NCI-H128 (cell line): ENCODE measurements around the gene CEP85L.

ENCODE experiments used
- DNase-seq: peaks from one replicate; lab custom pipeline; 2025; ENCODE audit not compliant: unreplicated experiment; lab: John Stamatoyannopoulos, UW

The CEP85L gene

DNA sequence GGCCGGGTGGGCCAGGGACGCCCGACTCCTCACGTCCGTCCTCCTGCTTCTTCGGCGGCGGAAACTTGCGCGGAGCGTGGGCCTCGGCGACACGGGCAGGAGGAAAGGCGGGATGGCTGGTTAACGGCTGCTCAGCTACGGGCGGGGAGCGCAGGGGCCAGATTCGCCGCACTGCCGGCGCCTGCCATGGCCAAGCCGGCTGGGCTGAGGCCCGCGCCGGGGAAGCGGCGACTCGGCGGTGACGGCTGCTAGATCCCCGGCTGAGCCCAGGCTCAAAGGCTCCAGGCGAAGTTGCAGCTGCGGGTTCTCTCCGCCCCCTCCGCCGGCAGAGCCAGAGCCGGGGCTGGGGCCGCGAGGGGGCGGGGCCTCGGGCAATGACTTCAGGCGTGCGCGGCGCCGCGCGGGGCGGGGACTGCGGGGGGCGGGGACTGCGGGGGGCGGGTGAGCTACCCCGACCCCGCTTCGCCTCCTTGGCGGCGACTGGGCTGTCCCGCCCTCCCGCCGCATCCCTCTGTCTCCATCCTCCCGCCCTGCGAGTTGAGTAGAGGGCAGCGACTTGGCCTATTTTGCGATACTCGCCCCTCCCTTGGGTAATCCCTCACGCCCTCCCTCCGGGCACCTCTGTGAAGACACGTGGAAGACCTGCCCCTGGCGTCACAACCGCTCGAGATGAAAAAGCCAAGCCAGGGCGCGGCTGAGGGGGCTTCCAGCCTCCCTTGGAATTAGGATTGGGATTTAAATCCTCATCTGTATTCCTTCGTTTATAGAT lies at the start of gene CEP85L:
CEP85L (minus strand) TSS at position 310 of the 769 bp plus-strand sequence. CDS start 322 bp downstream, outside the sequence.
- peak; percentile 71 for DNase-seq

DNA sequence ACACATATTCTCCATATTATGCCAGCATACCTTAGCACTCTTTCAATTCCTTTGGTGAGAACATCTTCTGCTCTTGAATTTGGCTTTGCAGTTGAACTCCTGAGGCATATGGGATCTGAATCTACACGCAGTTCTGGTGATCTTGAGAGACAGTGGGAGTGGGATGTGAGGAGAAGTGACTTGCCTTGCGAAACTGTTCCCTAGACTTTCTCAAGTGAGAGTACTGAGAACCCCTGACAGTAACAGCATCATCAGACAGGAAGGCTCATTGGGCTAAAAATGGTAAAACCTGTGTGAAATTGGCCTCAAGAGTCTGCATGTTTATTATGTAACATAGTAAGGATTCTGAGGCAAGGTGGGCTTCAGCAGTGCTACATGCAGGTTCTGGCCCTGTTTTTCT lies 49.1 kb upstream of the CEP85L start:
- DNase-seq, result no peak

DNA sequence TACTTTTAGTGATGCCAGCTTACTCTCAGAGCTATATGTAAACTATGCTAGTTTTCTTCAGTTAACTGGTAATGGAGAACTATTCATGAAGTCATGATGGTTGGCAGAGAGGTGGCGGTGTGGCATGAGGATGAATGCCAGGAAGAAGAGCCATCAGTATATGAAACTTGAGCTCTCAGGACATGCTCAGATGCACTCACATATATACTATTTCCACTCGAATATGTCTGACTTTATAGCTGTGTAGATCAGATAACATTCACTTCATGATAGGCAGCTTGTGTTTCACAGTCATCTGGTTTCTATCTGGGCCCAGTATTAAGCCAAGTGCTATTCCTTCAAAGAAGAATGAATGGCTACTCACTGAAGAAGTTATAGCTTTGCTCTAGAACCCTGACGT lies 46.2 kb upstream of the CEP85L start:
- DNase-seq, result no peak

DNA sequence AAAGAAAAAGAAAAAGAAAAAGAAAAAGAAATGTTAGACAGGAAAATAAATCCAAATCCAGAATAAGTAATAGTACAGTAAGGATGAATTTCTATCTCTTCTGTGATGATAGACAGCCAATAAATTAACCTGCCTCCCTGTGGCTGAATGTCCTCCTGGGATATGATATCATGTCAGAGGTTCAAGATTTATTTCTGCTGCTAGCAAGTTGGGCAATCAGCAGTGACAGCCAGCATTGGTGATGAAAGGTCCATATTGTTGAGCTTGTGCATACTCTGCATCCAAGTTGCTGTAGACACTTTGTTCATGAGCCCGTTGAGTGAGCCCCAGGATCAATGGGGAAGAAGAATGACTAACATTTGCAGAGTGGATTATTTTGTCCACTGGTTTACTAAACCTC lies 44.9 kb upstream of the CEP85L start:
- no peak for DNase-seq

DNA sequence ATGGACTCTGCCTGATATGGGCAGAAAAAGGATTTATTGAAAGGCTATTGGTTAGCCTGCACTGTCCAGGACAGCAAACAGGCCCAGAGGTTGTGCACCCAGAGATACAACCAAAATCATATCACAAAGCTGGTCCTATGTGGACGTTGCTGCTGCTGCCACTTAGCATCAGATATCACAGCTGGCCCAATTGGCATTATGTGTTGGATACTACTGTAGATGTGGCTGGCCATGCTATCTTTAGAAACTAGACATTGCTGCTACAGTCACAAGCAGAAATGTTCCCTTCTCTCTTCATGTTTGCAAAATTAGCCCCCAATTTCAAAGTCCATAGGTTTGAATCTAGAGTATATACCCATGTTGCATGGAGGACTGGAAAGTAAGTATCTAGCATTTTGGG lies 42.2 kb upstream of the CEP85L start:
- no peak for DNase-seq

DNA sequence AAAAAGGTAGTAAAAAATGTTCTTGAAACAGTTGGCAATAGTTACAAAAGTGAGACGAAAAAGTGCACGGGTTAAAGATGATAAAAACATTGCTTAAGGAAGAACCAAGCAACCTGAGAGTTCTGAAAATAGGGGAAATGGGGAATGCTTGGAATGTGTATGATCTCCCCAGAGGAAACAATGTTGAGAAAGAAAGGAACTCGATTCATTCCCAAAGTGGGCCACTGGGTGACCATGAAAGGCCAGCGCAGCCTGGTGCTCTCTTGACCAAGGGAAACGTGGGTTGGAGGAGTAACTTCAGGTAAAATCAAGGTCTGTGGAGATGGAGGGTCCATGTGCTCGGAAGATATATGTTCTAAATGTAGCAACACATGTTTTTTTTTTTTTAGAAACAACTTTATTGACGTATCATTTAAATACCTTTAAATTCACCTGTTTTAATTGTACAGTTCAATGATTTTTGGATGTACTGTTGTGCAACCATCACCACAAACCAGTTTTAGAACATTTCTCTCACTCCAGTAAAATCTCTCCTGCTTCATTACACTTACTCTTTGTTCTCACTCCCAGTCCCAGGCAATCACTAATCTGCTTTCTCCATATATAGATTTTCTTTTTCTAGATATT lies 34.5 kb upstream of the CEP85L start:
- DNase-seq, result no peak

DNA sequence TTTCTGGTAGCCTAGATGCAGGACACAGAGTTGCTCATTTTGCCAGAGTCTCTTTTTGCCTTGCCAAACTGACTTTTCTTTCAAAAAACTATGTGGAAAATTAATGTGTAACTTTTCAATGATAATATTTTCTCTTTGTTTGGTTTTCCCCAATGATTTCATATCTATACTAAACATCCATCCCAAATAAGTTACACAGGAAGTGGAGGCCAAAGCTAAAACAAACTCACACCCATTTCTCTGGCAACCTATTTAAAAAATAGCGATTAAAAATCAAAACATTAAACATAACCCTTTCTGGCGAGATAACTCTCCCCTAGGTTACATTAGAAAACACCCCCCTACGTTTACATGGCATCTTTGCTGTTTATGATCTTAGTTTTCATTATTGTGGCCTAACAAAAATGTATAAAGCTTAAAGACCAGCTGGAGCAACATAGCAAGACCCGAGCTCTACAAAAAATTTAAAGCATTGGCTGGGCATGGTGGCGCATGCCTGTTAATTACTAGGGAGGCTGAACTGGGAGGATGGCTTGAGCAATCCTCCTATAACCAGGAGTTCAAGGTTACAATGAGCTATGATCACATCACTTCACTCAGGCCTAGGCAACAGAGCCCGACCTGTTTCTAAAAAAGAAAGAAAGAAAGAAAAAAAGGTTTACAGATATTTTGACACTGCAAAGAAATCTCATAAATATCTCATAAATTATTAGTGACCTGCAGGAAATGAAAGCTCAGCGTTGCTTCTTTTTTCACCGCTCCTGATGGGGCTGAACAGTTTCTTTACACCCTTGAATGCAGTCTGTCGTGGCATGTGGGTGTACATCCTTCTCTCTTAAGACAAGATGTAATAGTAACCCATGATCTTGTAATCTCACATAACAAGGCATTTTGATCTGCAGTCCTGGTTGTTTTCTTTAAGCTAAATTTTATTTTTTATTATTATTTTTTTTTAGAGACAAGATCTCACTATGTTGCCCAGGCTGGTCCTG lies 32.8 kb upstream of the CEP85L start:
- DNase-seq, result no peak

DNA sequence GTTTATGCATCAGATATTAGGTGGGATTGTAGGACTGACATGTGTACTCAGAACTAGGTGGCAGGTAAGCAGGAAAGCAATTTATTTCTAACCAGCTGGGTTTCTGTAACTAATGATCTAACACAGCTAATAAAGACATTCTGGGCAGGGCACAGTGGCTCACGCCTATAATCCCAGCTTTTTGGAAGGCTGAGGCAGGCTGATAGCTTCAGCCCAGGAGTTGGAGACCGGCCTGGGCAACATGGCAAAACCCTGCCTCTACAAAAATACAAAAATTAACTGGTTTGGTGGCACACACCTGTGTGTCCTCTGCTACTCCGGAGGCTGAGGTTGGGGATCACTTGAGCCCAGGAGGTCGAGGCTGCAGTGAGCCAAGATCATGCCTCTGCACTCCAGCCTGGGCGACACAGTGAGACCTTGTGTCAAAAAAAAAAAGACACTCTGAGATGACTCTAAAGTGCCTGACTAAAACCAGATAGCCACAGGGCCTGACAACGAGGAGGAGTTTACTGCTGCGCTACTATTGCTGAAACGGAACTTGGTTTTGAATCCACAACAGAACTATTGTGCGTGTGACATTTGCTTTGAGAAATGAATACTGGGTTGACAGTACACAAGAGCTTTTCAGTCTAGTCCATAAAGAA lies 29.2 kb upstream of the CEP85L start:
- DNase-seq, result no peak

DNA sequence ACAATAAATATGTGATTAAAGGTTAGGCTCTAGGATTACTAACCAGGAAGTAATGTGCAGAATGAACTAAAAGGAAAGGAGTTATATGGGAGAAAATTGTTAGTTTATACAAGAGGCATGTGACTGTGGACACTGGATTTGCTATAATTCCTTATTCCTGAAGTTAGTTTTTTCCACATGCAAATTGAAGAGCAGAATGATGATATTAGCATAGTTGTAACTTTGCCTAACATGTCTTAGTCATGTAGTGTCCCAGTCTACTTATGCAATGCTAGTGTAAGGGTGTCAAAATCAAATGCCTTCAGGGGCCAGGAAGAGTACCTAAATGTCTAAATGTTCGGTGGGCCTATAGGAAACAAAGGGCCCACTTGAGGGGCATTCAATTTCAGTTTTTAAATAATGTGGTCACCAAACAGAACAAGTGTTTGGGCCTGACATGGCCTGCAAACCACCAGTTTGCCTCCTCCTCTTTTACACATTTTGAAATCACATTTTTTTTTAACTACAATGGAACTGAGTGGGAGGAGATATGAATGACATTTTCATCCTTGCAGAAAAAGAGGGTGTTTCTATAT lies 28.0 kb upstream of the CEP85L start:
- no peak for DNase-seq

DNA sequence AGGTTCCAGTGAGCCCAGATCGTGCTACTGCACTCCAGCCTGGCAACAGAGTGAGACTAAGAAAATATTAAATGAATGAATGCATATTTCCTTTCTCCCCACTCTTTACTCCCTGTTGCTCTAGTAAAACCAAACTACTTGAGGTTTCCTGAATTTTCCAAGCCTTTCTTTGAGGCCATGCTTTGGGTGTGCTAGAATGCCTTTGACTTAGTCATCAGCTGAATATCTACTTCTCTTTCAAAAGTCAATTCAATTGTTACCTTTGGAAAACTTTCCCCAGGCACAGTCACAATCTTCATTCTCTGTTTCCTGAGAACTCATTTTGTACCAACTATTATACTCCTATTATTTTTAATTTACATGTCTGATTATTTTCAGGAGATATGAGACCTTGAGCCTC lies 27.5 kb upstream of the CEP85L start:
- DNase-seq, result no peak

DNA sequence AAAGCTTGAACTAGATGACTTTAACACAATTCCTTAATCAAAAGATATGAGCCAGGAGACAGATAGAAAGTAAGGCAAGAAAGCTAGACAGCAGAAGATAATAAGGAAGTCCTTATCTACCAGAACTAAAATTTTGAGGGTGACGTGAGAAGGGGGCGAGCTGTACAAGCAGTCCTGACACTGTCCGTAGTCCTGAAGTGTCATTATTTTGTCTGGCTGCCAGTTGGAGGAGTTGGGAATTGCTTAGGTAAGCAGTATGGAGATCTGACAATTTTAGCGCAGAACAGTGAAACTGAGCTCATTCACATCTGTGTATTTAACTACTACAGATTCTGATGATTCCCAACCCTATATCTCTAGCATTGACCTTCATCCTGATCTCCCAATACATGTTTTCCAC lies 25.8 kb upstream of the CEP85L start:
- no peak for DNase-seq

DNA sequence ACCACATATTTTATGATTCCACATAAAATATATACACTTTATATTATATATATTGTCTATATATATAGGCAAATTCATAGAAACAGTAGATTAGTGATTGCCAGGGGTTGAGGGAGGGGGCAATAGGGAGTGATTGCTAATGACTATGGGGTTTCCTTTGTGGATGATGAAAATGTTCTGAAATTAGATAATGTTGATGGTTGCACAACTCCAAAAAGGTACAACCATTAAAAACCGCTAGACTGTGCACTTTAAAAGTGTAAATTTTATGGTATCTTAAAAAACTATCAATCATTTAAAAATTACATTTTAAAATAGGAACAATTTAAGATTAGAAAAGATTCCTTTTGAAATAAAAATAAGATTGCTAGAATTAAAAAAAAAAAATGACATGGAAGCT lies 23.8 kb upstream of the CEP85L start:
- no peak for DNase-seq

DNA sequence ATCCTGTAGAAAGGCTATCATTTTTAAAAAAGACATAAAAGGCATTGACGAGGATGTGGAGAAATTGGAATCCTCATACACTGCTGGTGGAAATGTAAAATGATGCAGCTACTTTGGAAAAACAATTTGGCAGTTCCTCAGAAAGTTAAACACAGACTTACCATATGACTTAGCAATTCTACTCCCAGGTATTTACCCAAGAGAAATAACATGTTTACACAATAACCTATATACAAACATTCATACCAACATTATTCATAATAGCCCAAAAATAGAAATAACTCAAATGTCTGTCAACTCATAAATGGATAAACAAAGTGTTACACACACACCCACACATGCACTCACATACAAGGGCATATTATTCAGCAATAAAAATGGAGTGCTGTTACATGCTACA lies 23.4 kb upstream of the CEP85L start:
- no peak for DNase-seq

DNA sequence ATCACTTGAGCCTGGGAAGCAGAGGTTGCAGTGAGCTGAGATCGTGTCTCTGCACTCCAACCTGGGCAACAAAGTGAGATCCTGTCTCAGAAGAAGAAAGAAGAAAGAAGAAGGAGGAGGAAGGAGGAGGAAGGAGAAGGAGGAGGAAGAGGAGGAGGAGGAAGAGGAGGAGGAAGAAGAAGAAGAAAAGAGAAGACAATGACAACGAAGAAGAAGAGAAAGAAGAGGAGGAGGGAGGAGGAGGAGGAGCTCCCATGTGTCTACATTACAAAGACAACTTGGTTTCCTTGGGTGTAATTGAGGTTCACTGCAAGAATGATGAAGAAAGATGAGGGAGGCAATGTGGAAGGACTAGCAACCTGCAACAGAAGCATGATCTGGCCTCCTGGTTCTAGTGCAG lies 21.3 kb upstream of the CEP85L start:
- DNase-seq, result no peak

DNA sequence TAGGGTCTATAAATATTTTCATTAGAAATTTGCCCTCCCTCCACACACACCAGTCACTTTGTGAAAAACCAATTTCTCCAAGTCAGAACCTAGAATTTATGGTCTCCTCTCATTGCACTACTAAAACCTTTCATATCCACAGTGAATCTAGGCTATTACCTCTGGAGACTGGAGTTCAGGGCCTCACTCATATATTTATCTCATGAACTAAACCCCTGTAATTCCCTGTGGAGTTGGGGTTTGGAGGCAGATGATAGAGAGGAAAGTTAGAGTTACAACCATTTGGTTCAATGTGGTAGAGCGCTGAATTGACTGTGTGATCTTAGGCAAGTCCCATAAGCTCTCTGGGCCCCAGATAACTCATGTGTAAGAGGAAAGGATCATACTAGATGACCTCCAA lies 18.2 kb upstream of the CEP85L start:
- no peak for DNase-seq

DNA sequence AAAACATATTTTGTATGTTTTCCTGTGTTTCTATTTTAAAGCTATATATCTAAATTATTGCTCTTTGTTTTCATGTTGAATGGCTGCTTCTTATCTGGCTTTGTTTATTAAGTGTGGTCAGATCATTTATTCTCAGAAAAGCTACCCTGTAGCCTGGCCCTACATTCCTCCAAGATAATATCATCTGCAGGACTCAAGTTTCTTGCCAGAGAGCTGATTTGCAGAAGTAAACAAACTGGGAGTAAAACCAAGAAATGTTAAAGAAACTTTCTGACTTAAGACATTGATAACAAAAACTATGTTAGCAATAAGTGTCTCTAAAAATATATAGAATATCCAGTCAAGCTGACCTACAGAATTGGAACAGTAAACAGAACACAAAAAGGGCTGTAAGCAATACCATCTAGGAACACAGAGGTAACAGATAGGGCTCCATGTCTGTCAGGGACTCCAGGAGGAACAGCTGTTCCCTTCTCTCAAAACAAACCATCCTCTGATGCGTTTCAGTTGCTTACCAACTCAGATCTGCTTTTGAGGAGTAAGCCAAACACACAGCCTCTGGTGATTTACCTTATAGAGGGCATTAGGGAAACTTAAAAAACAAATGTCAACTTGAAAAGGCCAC lies 17.5 kb upstream of the CEP85L start:
- DNase-seq, result no peak

DNA sequence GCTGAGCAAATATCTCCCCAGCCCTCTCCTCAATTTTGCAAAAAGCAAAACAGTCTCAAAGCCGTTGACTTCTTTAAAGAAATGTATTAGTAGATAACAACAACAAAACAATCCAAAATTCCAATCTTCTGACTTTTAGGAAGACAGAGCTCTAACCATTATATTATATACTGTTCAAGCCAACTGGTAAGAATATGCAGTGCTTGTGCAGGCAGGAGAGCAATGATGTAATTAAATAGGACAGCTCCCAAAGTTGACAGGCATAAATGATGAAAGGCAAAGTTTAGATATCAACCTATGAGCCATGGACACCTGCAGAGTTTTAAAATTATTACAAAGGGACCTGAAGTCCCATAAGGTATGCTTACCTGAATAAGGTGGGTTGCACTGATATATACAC lies 16.6 kb upstream of the CEP85L start:
- DNase-seq, result no peak

DNA sequence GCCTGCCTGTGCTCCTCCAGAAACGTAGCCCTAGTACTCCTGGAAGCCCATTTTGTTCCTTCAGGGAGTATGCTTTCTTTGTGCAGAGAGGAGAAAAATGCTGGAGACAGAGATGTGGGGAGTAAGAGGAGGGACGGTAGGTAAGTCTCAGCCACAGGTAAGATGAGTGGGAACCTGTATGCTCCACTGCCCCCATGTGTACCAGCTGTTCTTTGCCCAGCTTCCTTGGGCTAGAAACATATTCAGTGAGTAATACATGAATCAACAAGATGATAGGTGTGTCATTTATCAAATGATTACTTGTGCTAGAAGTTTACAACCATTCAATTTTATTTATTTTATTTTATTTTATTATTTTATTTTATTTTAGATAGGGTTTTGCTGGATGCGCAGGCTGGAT lies 13.6 kb upstream of the CEP85L start:
- no peak for DNase-seq

DNA sequence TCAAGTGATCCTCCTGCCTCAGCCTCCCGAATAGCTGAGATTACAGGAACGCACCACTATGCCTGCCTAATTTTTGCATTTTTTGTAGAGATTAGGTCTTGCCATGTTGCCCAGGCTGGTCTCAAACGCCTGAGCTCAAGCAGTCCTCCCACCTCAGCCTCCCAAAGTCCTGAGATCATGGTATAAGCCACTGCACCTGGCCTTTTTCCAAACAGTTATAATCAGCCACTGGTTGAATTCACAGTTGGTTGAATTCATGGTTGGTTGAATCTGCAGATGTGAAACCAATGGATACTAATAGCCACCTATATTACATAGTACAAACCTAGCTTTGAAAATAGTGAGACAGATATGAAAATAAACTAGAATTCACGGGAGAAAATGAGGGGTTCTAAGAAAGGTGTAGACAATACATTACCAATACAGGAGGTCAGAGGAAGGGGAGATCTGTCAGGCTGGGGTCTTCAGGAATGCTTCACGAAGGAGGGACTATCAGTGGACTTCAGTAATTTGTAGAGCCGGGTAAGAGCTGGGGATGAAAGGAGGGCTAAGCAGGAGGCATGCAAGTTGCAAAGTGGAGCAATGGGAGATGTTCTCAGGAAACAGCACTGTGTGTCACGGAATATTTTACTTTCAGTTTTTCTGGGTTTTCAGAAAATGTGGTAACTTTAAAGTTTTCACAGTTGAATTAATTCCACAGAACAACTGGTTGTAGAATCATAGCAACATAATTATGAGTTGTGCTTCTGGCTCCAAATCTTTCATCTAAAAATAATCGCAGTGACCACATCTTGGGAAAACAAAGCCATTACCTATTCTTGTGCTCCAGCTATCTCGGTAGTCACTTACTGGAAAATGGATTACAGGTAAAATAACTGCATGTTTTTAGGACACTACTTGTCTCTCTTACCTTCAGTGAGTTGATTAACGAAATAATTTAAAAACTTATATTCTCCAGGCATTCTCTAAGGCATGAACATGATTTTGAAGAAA lies 12.9 kb upstream of the CEP85L start:
- DNase-seq, result no peak
